SK-N-MC (cell line): ENCODE results near the gene PRKAB2.
"Not testable (repeated sequence)": the region's sequence is repeated elsewhere in the genome, so short reads cannot be mapped to it uniquely, and the experiment has no call there.

ENCODE experiments used
- EZH2 ChIP-seq: fragments of 200-600 bp; sonication (generic); IDR thresholded peaks from one replicate; pipeline ENCODE4 v1.6.1; 2017; ENCODE audit warnings: antibody characterized with exemption
- FOXP2 ChIP-seq: optimal IDR thresholded peaks from 2 replicates; pipeline ENCODE3; 2011; ENCODE audit warnings: mild to moderate bottlenecking, moderate library complexity; ENCODE audit not compliant: insufficient read depth; ENCODE audit errors: extremely low read length, control extremely low read depth
- POLR2AphosphoS5 ChIP-seq: IDR thresholded peaks from 2 replicates; pipeline ENCODE4 v1.6.1; 2012; ENCODE audit warnings: mild to moderate bottlenecking, low read depth, low read length, borderline replicate concordance

GRCh38 chr1:147115079-147115478 is 57.2 kb downstream of the PRKAB2 start:
- not testable (repeated sequence) for TF ChIP-seq POLR2AphosphoS5, EZH2, FOXP2
